ENCODE data around the gene HDGFL1. TPM values are rescaled to one million over a fixed set of nuclear protein-coding genes. Genes with fewer than 3 reads are reported as not detected.

Gene HDGFL1
- total and polyA plus RNA-seq, 2 donors (not counting 3 experiments of a cell fraction or from before 2014, with no cell fraction given): not detected

DNA sequence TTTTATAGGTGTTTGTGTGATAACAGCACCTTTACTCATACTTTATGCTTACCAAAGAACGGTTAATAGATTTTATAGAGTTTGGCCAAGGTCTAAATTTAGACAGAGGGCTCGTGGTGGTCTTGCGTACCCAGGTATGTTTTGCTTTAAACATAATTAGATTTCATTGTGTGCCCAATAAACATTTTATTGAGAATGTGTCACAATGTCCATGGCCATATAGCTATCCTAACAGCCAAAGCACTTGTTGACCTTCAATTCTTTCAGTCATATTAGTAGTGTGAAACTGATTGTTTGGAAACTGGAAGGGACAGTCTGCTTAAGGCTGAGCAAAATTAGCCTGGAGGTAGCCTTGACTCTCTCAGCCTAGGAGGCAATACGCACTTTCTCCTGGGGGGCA is 48.3 kb upstream of the HDGFL1 start:
- no peak for TF ChIP-seq EZH2 (IDR thresholded peaks at IDR 0.05; ENCODE audit: borderline replicate concordance, low read depth, low read length, severe bottlenecking)
- TF ChIP-seq, protein P1, sequence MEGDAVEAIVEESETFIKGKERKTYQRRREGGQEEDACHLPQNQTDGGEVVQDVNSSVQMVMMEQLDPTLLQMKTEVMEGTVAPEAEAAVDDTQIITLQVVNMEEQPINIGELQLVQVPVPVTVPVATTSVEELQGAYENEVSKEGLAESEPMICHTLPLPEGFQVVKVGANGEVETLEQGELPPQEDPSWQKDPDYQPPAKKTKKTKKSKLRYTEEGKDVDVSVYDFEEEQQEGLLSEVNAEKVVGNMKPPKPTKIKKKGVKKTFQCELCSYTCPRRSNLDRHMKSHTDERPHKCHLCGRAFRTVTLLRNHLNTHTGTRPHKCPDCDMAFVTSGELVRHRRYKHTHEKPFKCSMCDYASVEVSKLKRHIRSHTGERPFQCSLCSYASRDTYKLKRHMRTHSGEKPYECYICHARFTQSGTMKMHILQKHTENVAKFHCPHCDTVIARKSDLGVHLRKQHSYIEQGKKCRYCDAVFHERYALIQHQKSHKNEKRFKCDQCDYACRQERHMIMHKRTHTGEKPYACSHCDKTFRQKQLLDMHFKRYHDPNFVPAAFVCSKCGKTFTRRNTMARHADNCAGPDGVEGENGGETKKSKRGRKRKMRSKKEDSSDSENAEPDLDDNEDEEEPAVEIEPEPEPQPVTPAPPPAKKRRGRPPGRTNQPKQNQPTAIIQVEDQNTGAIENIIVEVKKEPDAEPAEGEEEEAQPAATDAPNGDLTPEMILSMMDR (IDR thresholded peaks at IDR 0.05; ENCODE audit: extremely low read depth in 1 of 2, insufficient read depth in 1 of 2, low read depth in 1 of 2, low read length in 2 of 2): no peak
- no peak for TF ChIP-seq MYC (IDR thresholded peaks at IDR 0.05; ENCODE audit: low read depth, low read length)
- TF ChIP-seq GATA2 (IDR thresholded peaks at IDR 0.05; ENCODE audit: insufficient read depth, insufficient read length, low read depth, low read length): no peak
- TF ChIP-seq, protein P2, sequence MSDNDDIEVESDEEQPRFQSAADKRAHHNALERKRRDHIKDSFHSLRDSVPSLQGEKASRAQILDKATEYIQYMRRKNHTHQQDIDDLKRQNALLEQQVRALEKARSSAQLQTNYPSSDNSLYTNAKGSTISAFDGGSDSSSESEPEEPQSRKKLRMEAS (IDR thresholded peaks at IDR 0.05; ENCODE audit: insufficient read depth, insufficient read length): no peak
- TF ChIP-seq JUN (IDR thresholded peaks at IDR 0.05; ENCODE audit: borderline replicate concordance, insufficient read depth, insufficient read length, low read depth): no peak
- TF ChIP-seq POLR2A (IDR thresholded peaks at IDR 0.05; ENCODE audit: low read depth, low read length): no peak
- no peak for TF ChIP-seq POLR2AphosphoS5 (IDR thresholded peaks at IDR 0.05; ENCODE audit: insufficient read depth, low read depth, low read length)
- TF ChIP-seq FOS (IDR thresholded peaks at IDR 0.05; ENCODE audit: borderline replicate concordance, insufficient read depth, low read length): no peak
- H3K27ac ChIP-seq (ENCODE audit: insufficient read depth, low read depth, low read length): no peak overlapping the region
- intact Hi-C loops (cut with micrococcal nuclease): no loop called here
- no peak overlapping the region for H3K4me2 ChIP-seq (ENCODE audit: insufficient read depth, low read length)
- H3K9me1 ChIP-seq (replicated peaks; ENCODE audit: control insufficient read depth, extremely low read depth, insufficient read depth, low read length): no peaks in the 10 kb centered on the region
- H3K4me3 ChIP-seq (replicated peaks in 1 of 3; ENCODE audit: insufficient read depth in 1 of 3, low read depth in 1 of 3, low read length in 3 of 3): no peak overlapping the region
- ChIA-PET CTCF (no interaction called here), POLR2A (no interaction called here)
- no peaks in the 10 kb centered on the region for H4K20me1 ChIP-seq (replicated peaks; ENCODE audit: control insufficient read depth, extremely low read depth, insufficient read depth, low read length)
- BruUV-seq (replicated peaks): no TSS peak
- no peak for FAIRE-seq
- no peaks in the 10 kb centered on the region for H3K79me2 ChIP-seq (ENCODE audit: control insufficient read depth, insufficient read depth, low read length)
- no peaks in the 10 kb centered on the region for H3K4me1 ChIP-seq (ENCODE audit: control insufficient read depth, extremely low read depth, insufficient read depth, low read length)
- no peaks in the 10 kb centered on the region for H3K36me3 ChIP-seq (ENCODE audit: control insufficient read depth in 2 of 2, extremely low read depth in 1 of 2, insufficient read depth in 2 of 2, low read length in 2 of 2)
- no peaks in the 10 kb centered on the region for H3K27me3 ChIP-seq (ENCODE audit: control insufficient read depth in 2 of 2, insufficient read depth in 2 of 2, low read length in 2 of 2)
- H3K9me3 ChIP-seq (replicated peaks; ENCODE audit: control insufficient read depth, insufficient read depth, low read length): no peaks in the 10 kb centered on the region
- no peak overlapping the region for H3K9ac ChIP-seq (replicated peaks; ENCODE audit: extremely low read depth, insufficient read depth, low read length)
- dilution Hi-C loops (cut with MboI; ENCODE audit: extremely low pct_ligation_motif_present, low sequenced_read_pairs): no loop called here
- no peak overlapping the region for H2AFZ ChIP-seq (ENCODE audit: low read depth, low read length)
- no peak for DNase-seq (ENCODE audit: low read depth, low spot score)
